Right ventricle myocardium inferior (tissue), 1 donor: ENCODE data around the gene ANKRD11. TPM values are rescaled to one million over a fixed set of nuclear protein-coding genes. Genes with fewer than 3 reads are reported as not detected.
A peak's percentile ranks its signal among the peaks of the same experiment; 100 is the strongest.
"Not testable (repeated sequence)": the region's sequence is repeated elsewhere in the genome, so short reads cannot be mapped to it uniquely, and the experiment has no call there.

Experiments
- ATAC-seq: fragments of 200-7000 bp; cut with Tn5 transposase; one replicate; pipeline ENCODE4 v1.9.1; 2020; ENCODE audit warnings: mild to moderate bottlenecking, moderate library complexity
- DNase-seq: peaks from one replicate; pipeline ENCODE4 v3.0.0; 2021; ENCODE audit errors: missing footprints
- intact Hi-C: fragments of 100-400 bp; cut with DNase I; formaldehyde crosslinking; loops from one replicate; pipeline ENCODE4 v1.11.0; 2022
- total RNA-seq: library from RNA; stranded (reverse); fragmentation: NEBNext Ultra II Directional; extraction: Animal tissue kit (Norgen Biotek cat#: 25700); gene quantifications from one replicate; pipeline ENCODE4 v1.2.1, GENCODE V29; 2021
- donor health status: DM: no; HTN: yes; CAD: no; lungs with severe emphysema.

ANKRD11 gene
- total RNA-seq, 1 donor from 2014 or later: 64.9 TPM

GRCh38 chr16:89265647-89266046 is 224.7 kb downstream of the ANKRD11 start:
- no peak for ATAC-seq
- DNase-seq: peak; percentile 51
- intact Hi-C loops: no loop called here

GRCh38 chr16:89264800-89265550 is 225.4 kb downstream of the ANKRD11 start:
- intact Hi-C loops: no loop called here
- ATAC-seq (no peak), DNase-seq (peak; percentile 11)

- intact Hi-C loops: no loop called here
- DNase-seq: no peak
- ATAC-seq: no peak
Observed at GRCh38 chr16:89261691-89262563, 228.4 kb downstream of the ANKRD11 start.

DNA sequence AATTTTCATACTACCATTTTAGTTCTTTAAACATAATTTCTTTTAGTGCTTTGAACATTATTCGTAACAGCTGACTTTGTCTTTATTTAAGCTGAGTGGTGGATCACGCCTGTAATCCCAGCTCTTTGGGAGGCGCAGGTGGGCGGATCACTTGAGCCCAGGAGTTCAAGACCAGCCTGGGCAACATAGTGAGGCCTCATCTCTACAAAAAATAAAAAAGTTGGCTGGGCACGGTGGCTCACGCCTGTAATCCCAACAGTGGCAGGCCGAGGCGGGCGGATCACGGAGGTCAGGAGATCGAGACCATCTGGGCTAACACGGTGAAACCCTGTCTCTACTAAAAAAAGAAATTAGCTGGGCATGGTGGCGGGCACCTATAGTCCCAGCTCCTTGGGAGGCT is 230.5 kb downstream of the ANKRD11 start:
- ATAC-seq, intact Hi-C loops: not testable (repeated sequence)

DNA sequence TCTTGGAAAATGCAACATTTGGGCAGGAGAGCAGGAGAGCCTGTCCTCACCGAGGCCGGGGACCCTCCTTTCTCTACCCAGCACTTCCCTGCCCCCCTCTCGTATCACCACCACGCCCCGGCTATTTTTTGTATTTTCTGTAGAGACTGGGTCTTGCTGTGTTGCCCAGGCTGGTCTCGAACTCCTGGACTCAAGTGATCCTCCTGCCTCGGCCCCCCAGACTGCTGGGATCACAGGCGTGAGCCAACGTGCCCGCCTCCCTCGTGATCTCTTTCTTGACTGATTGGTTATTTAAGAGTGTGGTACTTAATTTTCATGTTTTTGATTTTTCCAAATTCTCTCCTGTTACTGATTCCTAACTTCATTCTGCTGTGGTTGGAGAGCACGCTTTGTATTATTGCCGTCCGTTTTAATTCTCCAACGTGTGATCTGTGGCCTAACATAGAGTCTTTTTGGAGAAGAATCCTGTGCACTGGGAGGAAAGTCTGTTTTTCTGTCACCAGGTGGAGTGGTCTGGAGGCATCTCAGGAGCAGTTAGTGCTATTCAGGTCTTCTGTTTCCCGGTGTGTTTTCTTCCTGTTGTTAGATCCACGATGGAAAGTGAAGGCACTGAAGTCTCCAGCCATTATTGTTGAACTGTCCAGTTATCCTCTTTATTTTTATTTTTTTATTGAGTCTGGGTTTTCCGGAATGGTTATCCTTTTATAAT is 232.4 kb downstream of the ANKRD11 start:
- intact Hi-C loops: no loop called here
- ATAC-seq: no peak

More for the DNA sequence above, 230.5 kb downstream of the ANKRD11 start:
- not testable (repeated sequence) for DNase-seq

DNA sequence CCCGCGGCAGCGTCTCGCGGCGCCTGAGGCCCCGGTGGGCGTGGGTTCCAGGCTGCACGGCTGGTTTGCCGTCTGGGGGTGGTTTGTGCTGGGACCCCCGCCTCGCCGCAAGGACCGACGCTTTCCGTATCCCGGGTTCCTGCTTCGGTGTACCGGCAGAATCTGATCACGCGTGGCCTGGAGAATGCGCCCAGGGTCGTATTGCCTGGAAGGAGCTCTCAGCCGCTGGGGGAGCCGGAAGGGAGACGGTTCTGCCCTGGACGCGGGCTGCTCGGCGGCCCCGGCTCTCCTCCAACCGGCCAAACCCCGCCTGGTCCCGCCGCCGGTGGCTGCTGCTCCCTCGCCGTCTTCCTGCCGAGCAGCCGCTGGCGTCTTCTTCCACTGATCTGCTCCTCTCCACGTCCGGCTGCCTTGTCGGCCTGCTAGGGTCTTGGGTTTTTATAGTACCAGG is 233.1 kb downstream of the ANKRD11 start:
- ATAC-seq (peak; percentile 41), DNase-seq (no peak)
- intact Hi-C loops: no loop called here

More for the DNA sequence above, 232.4 kb downstream of the ANKRD11 start:
- DNase-seq: no peak

DNA sequence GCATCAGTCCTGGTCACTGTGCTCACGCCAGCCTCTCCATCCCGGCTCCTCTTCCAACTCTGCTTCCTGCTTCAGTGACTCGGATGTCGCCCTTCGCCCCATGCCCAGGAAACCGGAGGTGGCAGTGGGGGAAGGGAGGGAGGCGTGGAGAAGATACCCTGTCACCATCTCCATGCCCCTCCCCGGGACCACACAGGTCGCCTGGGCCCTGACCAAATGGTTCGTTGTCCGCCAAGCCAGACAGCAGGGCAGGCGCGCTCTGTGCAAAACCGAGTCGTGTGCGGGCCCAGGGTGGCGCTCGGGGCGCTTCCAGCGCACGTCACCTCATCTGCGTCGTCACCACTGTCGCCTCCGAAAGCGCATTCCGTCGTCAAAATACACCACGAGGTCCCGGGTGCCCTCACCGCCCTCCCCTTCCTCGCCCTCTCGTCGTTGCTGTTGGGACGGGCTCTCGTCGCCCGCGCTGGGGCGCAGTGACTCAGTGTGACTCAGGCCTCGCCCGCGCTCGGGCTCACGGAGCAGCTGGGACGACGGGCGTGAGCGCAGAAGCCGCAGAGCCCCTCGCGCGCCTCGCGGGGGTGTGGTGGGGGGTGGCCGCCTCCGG is 233.6 kb downstream of the ANKRD11 start:
- peak; percentile 72 for DNase-seq
- ATAC-seq: peak; percentile 53
- intact Hi-C loops: no loop called here

- DNase-seq: no peak
- no peak for ATAC-seq
- intact Hi-C loops: no loop called here
Observed at GRCh38 chr16:89253548-89254287, 236.6 kb downstream of the ANKRD11 start.

DNA sequence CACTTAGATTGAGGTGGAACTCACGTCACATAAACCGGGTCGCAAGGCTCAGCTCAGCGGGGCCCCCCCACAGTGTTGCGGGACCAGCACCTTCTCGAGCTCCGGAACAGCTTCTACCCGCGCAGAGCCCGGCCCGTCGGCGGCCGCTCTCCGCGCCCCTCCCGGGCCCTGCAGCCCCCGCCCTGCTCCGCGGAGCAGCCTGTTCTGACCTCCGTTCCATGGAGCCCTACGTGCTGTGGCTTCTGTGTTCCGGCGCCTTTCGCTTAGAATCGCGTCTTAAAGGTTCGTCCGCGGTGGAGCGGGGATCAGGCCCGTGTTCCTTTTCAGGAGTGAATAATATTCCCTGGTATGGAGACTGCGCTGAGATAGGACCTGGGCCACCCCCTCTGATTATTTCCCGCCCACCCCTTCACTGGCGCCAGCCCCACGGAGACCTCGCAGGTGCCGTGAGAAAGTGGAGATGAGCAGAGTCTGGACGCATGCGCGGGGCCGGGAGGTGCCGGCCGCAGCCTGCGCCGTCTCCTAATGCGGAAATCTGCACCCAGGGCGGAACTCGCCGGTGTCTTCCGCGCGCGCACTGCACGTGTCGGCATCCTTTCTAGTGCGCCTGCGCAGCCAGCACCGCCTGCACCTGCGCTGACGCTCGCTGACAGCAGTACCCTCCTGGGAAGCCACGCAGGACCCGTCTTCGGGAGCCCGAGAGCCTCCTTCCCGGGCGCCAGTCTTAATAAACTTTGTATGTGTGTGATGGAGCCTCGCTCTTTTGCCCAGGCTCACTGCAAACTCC is 242.0 kb downstream of the ANKRD11 start:
- intact Hi-C loops: loop anchor here (10.0 kb wide), 2 partner anchors 256 to 396 kb away; partner anchors contain the start of gene SPG7
- DNase-seq (no peak), ATAC-seq (no peak)

- intact Hi-C loops: loop anchor here (10.0 kb wide), 2 partner anchors 257 to 397 kb away; partner anchors contain the start of gene SPG7
- peak; percentile 20 for ATAC-seq
- DNase-seq: not testable (repeated sequence)
Observed at GRCh38 chr16:89247734-89248075, 242.7 kb downstream of the ANKRD11 start.

GRCh38 chr16:89246903-89247733 is 243.2 kb downstream of the ANKRD11 start:
- DNase-seq (peak; percentile 92), ATAC-seq (peak; percentile 98)
- intact Hi-C loops: loop anchor here (10.0 kb wide), 2 partner anchors 258 to 398 kb away; partner anchors contain the start of gene SPG7

DNA sequence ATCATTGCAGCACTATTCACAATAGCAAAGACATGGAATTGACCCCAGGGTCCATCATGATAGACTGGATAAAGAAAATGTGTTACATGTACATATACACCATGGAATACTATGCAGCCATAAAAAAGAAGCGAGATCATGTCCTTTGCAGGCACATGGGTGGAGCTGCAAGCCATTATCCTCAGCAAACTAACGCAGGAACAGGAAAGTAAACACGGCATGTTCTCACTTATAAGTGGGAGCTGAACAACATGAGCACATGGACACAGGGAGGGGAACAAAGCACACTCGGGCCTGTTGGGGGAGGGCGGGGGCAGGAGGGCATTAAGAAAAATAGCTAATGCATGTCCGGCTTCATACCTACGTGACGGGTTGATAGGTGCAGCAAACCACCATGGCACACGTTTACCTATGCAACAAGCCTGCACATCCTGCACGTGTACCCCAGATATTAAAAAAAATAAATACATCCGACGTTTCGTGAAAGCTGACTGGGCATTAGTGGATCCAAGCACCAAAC is 243.9 kb downstream of the ANKRD11 start:
- intact Hi-C loops: loop anchor here (10.0 kb wide), 2 partner anchors 258 to 398 kb away; partner anchors contain the start of gene SPG7
- ATAC-seq: no peak
- DNase-seq: no peak

DNA sequence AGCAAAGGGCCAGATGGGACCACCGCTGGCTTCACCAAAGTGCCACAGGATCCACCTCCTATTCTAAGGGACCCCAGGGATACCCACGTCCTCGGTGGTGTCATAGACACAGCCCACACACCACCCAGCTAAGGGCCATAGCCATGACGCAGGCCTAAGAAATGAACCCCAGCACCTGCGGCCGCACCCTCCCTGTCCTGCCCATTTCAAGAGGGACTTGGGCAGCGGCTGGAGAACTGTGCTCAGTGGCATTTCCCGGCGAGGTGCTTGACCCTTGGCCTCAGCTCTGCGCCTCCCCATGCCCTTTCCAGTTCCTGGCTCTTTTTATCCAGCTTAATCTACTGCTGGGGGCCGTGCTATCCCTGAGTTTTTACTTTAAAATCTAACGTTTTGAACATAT is 245.6 kb downstream of the ANKRD11 start:
- intact Hi-C loops: loop anchor here (5.0 to 10.0 kb wide), 3 partner anchors 43 to 400 kb away; partner anchors contain the start of gene SPG7

GRCh38 chr16:89244264-89244663 is 246.1 kb downstream of the ANKRD11 start:
- not testable (repeated sequence) for ATAC-seq, DNase-seq
- intact Hi-C loops: loop anchor here (5.0 to 10.0 kb wide), 3 partner anchors 43 to 401 kb away; partner anchors contain the start of gene SPG7

More for the DNA sequence above, 245.6 kb downstream of the ANKRD11 start:
- no peak for DNase-seq
- no peak for ATAC-seq

- ATAC-seq (no peak), DNase-seq (no peak)
- intact Hi-C loops: loop anchor here (5.0 to 10.0 kb wide), 3 partner anchors 44 to 401 kb away; partner anchors contain the start of gene SPG7
Observed at GRCh38 chr16:89243664-89244063, 246.7 kb downstream of the ANKRD11 start.

DNA sequence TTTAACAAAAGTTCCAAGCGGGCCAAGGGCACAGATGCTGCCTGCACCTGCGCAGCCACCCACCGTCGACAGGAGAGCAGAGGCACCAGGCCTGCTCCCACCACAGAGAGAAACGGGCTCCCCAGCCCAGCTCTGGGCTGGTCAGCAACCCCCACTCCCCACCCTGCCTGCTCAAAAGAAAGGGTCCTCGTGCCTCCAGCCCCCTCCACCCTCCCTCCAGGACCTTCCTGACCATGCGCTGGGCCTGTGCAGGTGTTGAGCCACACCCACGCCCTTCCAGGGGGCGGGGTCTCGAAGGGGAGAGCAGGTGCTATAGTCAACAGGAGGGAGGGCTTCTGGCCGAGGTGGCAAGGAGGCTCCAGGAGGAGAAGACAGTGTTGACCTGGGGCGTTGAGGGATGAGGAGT is 247.6 kb downstream of the ANKRD11 start:
- intact Hi-C loops: loop anchor here (5.0 to 10.0 kb wide), 3 partner anchors 45 to 402 kb away; partner anchors contain the start of gene SPG7
- DNase-seq (no peak), ATAC-seq (no peak)
